H1 (cell line): ENCODE measurements around the gene TUT1. TPM values are rescaled to one million over a fixed set of nuclear protein-coding genes. Genes with fewer than 3 reads are reported as not detected.

Source experiments
- CTCF ChIA-PET: fragments of 300-600 bp; sonication (Branson Sonifier 250); formaldehyde crosslinking; loops from one replicate; lab custom pipeline; 2021; ENCODE audit not compliant: partially characterized antibody; lab: Charles Lee
- POLR2A ChIA-PET: fragments of 300-600 bp; sonication (Branson Sonifier 250); formaldehyde crosslinking; loops from one replicate; lab custom pipeline; 2021; ENCODE audit warnings: inconsistent platforms; ENCODE audit not compliant: partially characterized antibody; lab: Charles Lee
- DNase-seq, 2 experiments: peaks; one replicate each; pipeline versions ENCODE4 v3.0.0 to v3.0.0-alpha.2; 2010 to 2022; ENCODE audit warnings: low spot score in 2 of 2, low read depth in 1 of 2, mixed read lengths in 1 of 2
- FAIRE-seq: peaks from 2 replicates; lab custom pipeline; 2011; peaks lifted over from hg19 to GRCh38; lab: Jason Lieb, UNC
- H2AFZ ChIP-seq: 2 replicates; pipeline ENCODE4 v1.8.1; 2012; ENCODE audit warnings: low read length, inconsistent platforms
- H2AK5ac ChIP-seq: 2 replicates; pipeline ENCODE4 v1.6.1; 2013; ENCODE audit warnings: low read depth, low read length
- H2BK120ac ChIP-seq: replicated peaks from 2 replicates; pipeline ENCODE3; 2013; ENCODE audit warnings: low read depth, low read length, inconsistent platforms
- H2BK12ac ChIP-seq: 2 replicates; pipeline ENCODE4 v1.6.1; 2013; ENCODE audit warnings: low read depth, low read length
- H2BK15ac ChIP-seq: 2 replicates; pipeline ENCODE4 v1.6.1; 2013; ENCODE audit warnings: low read length
- H2BK20ac ChIP-seq: 2 replicates; pipeline ENCODE4 v1.6.1; 2013; ENCODE audit warnings: low read length
- H2BK5ac ChIP-seq: 2 replicates; pipeline ENCODE4 v1.6.1; 2013; ENCODE audit warnings: low read depth, low read length
- H3K14ac ChIP-seq: 2 replicates; pipeline ENCODE4 v1.6.1; 2013; ENCODE audit warnings: inconsistent platforms; ENCODE audit not compliant: insufficient read length
- H3K18ac ChIP-seq: 2 replicates; pipeline ENCODE4 v1.6.1; 2013; ENCODE audit warnings: low read length; ENCODE audit errors: extremely low read depth
- H3K23ac ChIP-seq: 2 replicates; pipeline ENCODE4 v1.6.1; 2013; ENCODE audit warnings: inconsistent platforms; ENCODE audit not compliant: insufficient read length
- H3K23me2 ChIP-seq: 2 replicates; pipeline ENCODE4 v1.6.1; 2013; ENCODE audit warnings: low read depth, low read length
- H3K27ac ChIP-seq: 2 replicates; pipeline ENCODE4 v1.6.1; 2011; ENCODE audit warnings: low read depth, low read length, inconsistent platforms
- H3K27me3 ChIP-seq, 4 experiments: replicated peaks in 1 of 4; 1 replicate in 1 of 4; 2 replicates in 3 of 4; pipeline versions ENCODE4 v1.6.1 to v1.8.1; 2011 to 2013; ENCODE audit warnings: low read length in 3 of 4, mild to moderate bottlenecking in 3 of 4, inconsistent platforms in 2 of 4, mixed read lengths in 2 of 4, moderate library complexity in 1 of 4; ENCODE audit not compliant: control insufficient read depth in 3 of 4, insufficient read depth in 3 of 4; ENCODE audit errors: extremely low read depth in 1 of 4
- H3K36me3 ChIP-seq, 4 experiments: 2 replicates each; pipeline versions ENCODE4 v1.6.1 to v1.8.1; 2011 to 2013; ENCODE audit warnings: mild to moderate bottlenecking in 4 of 4, low read length in 3 of 4, moderate library complexity in 2 of 4, control low read depth in 1 of 4, inconsistent platforms in 1 of 4; ENCODE audit not compliant: insufficient read depth in 4 of 4, control insufficient read depth in 2 of 4
- H3K4ac ChIP-seq: replicated peaks from 2 replicates; pipeline ENCODE3; 2013; ENCODE audit warnings: low read length, low read depth, mixed read lengths, inconsistent platforms; ENCODE audit not compliant: insufficient read length
- H3K4me1 ChIP-seq, 4 experiments: replicated peaks in 1 of 4; 1 replicate in 1 of 4; 2 replicates in 3 of 4; pipeline versions ENCODE4 v1.6.1 to v1.8.1; 2011 to 2013; ENCODE audit warnings: low read length in 3 of 4, inconsistent platforms in 2 of 4, mixed read lengths in 1 of 4; ENCODE audit not compliant: insufficient read depth in 4 of 4, control insufficient read depth in 3 of 4
- H3K4me2 ChIP-seq, 2 experiments: 2 replicates each; pipeline versions ENCODE4 v1.6.1 to v1.8.1; 2011 to 2013; ENCODE audit warnings: low read depth in 2 of 2, low read length in 2 of 2, control low read depth in 1 of 2, inconsistent platforms in 1 of 2, mild to moderate bottlenecking in 1 of 2; ENCODE audit not compliant: insufficient read depth in 1 of 2
- H3K4me3 ChIP-seq, 4 experiments: fragments of 200-600, 300-600 bp in 1 of 4; sonication (generic), shearing (Covaris generic), sonication (Bioruptor Twin) in 1 of 4; 2 replicates each; pipeline versions ENCODE4 v1.5.1 to v1.8.1; 2011 to 2016; ENCODE audit warnings: low read length in 4 of 4, low read depth in 3 of 4, control low read depth in 2 of 4, inconsistent platforms in 2 of 4, mild to moderate bottlenecking in 2 of 4, mixed read lengths in 1 of 4, moderate library complexity in 1 of 4; ENCODE audit not compliant: insufficient read depth in 2 of 4; ENCODE audit errors: extremely low read depth in 1 of 4
- H3K56ac ChIP-seq: replicated peaks from 2 replicates; pipeline ENCODE3; 2013; ENCODE audit warnings: low read depth, mild to moderate bottlenecking, mixed read lengths, low read length, inconsistent platforms; ENCODE audit not compliant: insufficient read length
- H3K79me1 ChIP-seq: 2 replicates; pipeline ENCODE4 v1.6.1; 2013; ENCODE audit warnings: low read depth, low read length, control low read depth
- H3K79me2 ChIP-seq, 2 experiments: 2 replicates each; pipeline versions ENCODE4 v1.6.1 to v1.8.1; 2012 to 2013; ENCODE audit warnings: low read length in 2 of 2, mild to moderate bottlenecking in 2 of 2, inconsistent platforms in 1 of 2; ENCODE audit not compliant: insufficient read depth in 2 of 2, control insufficient read depth in 1 of 2
- H3K9ac ChIP-seq, 4 experiments: replicated peaks in 1 of 4; 1 replicate in 1 of 4; 2 replicates in 3 of 4; pipeline versions ENCODE4 v1.6.1 to v1.8.1; 2011 to 2013; ENCODE audit warnings: low read depth in 3 of 4, low read length in 3 of 4, control low read depth in 2 of 4, mild to moderate bottlenecking in 2 of 4, moderate library complexity in 2 of 4, inconsistent platforms in 1 of 4; ENCODE audit errors: extremely low read depth in 1 of 4
- H3K9me3 ChIP-seq, 2 experiments: 2 replicates each; pipeline versions ENCODE4 v1.6.1 to v1.8.1; 2012 to 2013; ENCODE audit warnings: mild to moderate bottlenecking in 2 of 2, moderate library complexity in 2 of 2, control low read depth in 1 of 2, inconsistent platforms in 1 of 2, low read depth in 1 of 2, low read length in 1 of 2, mixed read lengths in 1 of 2; ENCODE audit not compliant: insufficient read depth in 2 of 2
- H4K20me1 ChIP-seq, 2 experiments: replicated peaks in 1 of 2; 2 replicates each; pipeline versions ENCODE3 to v1.8.1; 2011 to 2013; ENCODE audit warnings: inconsistent platforms in 2 of 2, low read length in 2 of 2, mild to moderate bottlenecking in 1 of 2; ENCODE audit not compliant: insufficient read depth in 2 of 2, control insufficient read depth in 1 of 2
- H4K5ac ChIP-seq: 2 replicates; pipeline ENCODE4 v1.6.1; 2013; ENCODE audit warnings: low read length, low read depth, mixed read lengths, inconsistent platforms; ENCODE audit not compliant: insufficient read length
- H4K8ac ChIP-seq: 2 replicates; pipeline ENCODE4 v1.8.0; 2013; ENCODE audit warnings: mild to moderate bottlenecking, moderate library complexity, low read length, inconsistent platforms; ENCODE audit not compliant: insufficient read depth; ENCODE audit errors: extremely low read depth
- H4K91ac ChIP-seq: replicated peaks from 2 replicates; pipeline ENCODE3; 2013; ENCODE audit warnings: low read length, mixed read lengths, inconsistent platforms; ENCODE audit not compliant: insufficient read length
- CEBPB ChIP-seq: IDR thresholded peaks from 2 replicates; pipeline ENCODE4 v1.6.1; 2012; ENCODE audit warnings: low read depth, low read length
- JUN ChIP-seq: IDR thresholded peaks from 2 replicates; pipeline ENCODE4 v1.6.1; 2011; ENCODE audit warnings: low read depth, mild to moderate bottlenecking, improper control_type of control experiment, low read length
- PHF8 ChIP-seq: fragments of 200-600 bp; sonication (generic); conservative IDR thresholded peaks from 2 replicates; pipeline ENCODE4 v1.7.1; 2012; ENCODE audit warnings: low read depth, mild to moderate bottlenecking, inconsistent platforms, low read length, moderate library complexity
- TBP ChIP-seq: IDR thresholded peaks from 2 replicates; pipeline ENCODE4 v1.6.1; 2011; ENCODE audit warnings: low read depth, low read length, improper control_type of control experiment
- WGBS, 2 experiments: shearing (Covaris generic) in 1 of 2; methylation state at CpG; one replicate each; pipeline versions ENCODE4 v1.1.6 to v1.1.7; 2013 to 2015; ENCODE audit warnings: low lambda C conversion rate in 2 of 2, mixed read lengths in 2 of 2, inconsistent platforms in 1 of 2, low coverage in 1 of 2, missing lambda C conversion rate in 1 of 2; ENCODE audit not compliant: insufficient replicate concordance in 2 of 2, insufficient coverage in 1 of 2, insufficient read length in 1 of 2; ENCODE audit errors: extremely low coverage in 1 of 2, missing lambda C conversion rate in 1 of 2; 5-methylcytosine and 5-hydroxymethylcytosine counted together
- polyA plus RNA-seq, 7 experiments: library from polyadenylated mRNA; depleted of rRNA in 3 of 7; stranded (reverse) in 5 of 7; unstranded in 2 of 7; fragments of >200 nt in 5 of 7; fragments of 200-250 nt in 2 of 7; gene quantifications; 1 replicate in 5 of 7; 2 replicates in 1 of 7; 4 replicates in 1 of 7; pipeline versions ENCODE4 v1.2.1 to v1.2.3, GENCODE V29; 2011 to 2013; ENCODE audit warnings: missing spikeins in 2 of 7, mixed read lengths in 2 of 7
- total RNA-seq: library from RNA; stranded (reverse); fragmentation: NEBNext Ultra II Directional; extraction: Animal tissue kit (Norgen Biotek cat#: 25700); gene quantifications from 2 replicates; pipeline ENCODE4 v1.2.1, GENCODE V29; 2021

Gene TUT1
- total and polyA plus RNA-seq, 2 of the 8 experiments (the other 6 are each of a cell fraction or from before 2014, with no cell fraction given) = 17.8 to 24.6 TPM

DNA sequence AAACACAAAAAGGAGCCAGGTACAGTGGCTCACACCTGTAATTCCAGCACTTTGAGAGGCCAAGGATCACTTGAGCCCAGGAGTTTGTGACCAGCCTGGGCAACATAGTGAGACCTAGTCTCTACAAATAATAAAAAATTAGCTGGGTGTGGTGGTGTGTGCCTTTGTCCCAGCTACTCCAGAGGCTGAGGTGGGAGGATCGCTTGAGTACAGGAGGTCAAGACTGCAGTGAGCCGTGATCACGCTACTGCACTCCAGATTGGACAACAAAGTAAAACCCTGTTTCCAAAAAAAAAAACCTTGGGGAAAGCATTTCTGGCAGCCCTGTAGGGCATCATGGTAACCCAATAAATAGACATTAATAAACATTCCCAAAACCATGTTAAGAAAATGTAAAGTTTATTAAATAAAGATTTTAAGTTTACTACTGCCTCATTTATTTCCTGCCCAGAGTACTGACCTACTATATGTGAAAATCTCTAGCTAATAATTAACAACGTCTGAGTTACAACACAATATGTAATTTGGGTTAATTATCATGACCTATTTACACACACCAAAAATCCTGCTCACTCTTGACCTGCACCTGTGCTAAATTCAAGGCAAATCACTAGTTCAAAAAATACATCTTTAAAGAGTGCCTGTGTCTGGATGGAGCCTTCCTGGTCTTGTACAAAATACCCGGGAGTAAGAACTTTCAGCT, 26.1 kb downstream of the TUT1 start:
- H3K79me1 ChIP-seq = no peaks in the 10 kb centered on the region; the same call in 1 of the 2 replicates
- no peak overlapping the region for H3K27ac ChIP-seq
- no peak overlapping the region for H3K23ac ChIP-seq
- CTCF ChIA-PET = interaction anchor here (0.6 to 3.2 kb wide), 11 partner anchors 22 to 171 kb away, joined by 3 to 17 read pairs (median 3); partner anchors contain the start of gene TUT1
- POLR2A ChIA-PET = interaction anchor here (0.7 to 20.7 kb wide), 6 partner anchors 4 to 285 kb away, joined by 3 to 336 read pairs (median 12); partner anchors contain the start of genes EEF1G and TUT1
- no peak for DNase-seq
- H3K9ac ChIP-seq = no peak overlapping the region
- no peak overlapping the region for H3K18ac ChIP-seq
- no peak overlapping the region for H2BK20ac ChIP-seq
- peaks cover 33 to 74% (median 56%) of the 10 kb centered on the region in 4 experiments for H3K36me3 ChIP-seq
- 94% methylated on average over 5 of the region's 5 CpGs; no CpG with 5 or more reads in 1 of the 2 experiments for WGBS, 2 experiments
- no peak overlapping the region for H3K56ac ChIP-seq
- H3K4me2 ChIP-seq = no peak overlapping the region
- H2AK5ac ChIP-seq = no peak overlapping the region
- no peak overlapping the region for H2BK5ac ChIP-seq
- FAIRE-seq = no peak
- H4K20me1 ChIP-seq = peaks cover 21 to 34% of the 10 kb centered on the region in 2 experiments
- no peak overlapping the region for H3K4me3 ChIP-seq
- H2BK15ac ChIP-seq = no peak overlapping the region
- peaks cover 0 to 48% of the 10 kb centered on the region in 2 experiments; a peak in 2 of 4 replicates for H3K79me2 ChIP-seq
- H3K14ac ChIP-seq = no peak overlapping the region
- H3K4me1 ChIP-seq = peaks cover 2 to 11% (median 7%) of the 10 kb centered on the region in 4 experiments; a peak in 6 of 7 replicates
- H2AFZ ChIP-seq = no peak overlapping the region
- no peak overlapping the region for H4K5ac ChIP-seq
- H2BK120ac ChIP-seq = no peak overlapping the region
- no peak overlapping the region for H4K91ac ChIP-seq
- H3K27me3 ChIP-seq = no peaks in the 10 kb centered on the region
- no peaks in the 10 kb centered on the region for H3K23me2 ChIP-seq
- TF ChIP-seq JUN (no peak), TBP (no peak), CEBPB (no peak), PHF8 (no peak)
- TF ChIP-seq, all 59 proteins: peak for 0
- H2BK12ac ChIP-seq = no peak overlapping the region
- no peak overlapping the region for H3K4ac ChIP-seq
- no peaks in the 10 kb centered on the region for H3K9me3 ChIP-seq
- H4K8ac ChIP-seq = no peak overlapping the region
